ENCODE measurements around the gene PIANP. TPM values are rescaled to one million over a fixed set of nuclear protein-coding genes. Genes with fewer than 3 reads are reported as not detected.
"Not testable (repeated sequence)": the region's sequence is repeated elsewhere in the genome, so short reads cannot be mapped to it uniquely, and the experiment has no call there.

The PIANP gene, protein sequence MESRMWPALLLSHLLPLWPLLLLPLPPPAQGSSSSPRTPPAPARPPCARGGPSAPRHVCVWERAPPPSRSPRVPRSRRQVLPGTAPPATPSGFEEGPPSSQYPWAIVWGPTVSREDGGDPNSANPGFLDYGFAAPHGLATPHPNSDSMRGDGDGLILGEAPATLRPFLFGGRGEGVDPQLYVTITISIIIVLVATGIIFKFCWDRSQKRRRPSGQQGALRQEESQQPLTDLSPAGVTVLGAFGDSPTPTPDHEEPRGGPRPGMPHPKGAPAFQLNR
- 2.4 and 3.7 TPM in 2 replicates for polyA plus RNA-seq (2014; cell fraction: cytosol; rRNA removed)
- polyA plus RNA-seq (2014; cell fraction: nucleus; rRNA removed): 3.6 and 12.3 TPM in 2 replicates

DNA sequence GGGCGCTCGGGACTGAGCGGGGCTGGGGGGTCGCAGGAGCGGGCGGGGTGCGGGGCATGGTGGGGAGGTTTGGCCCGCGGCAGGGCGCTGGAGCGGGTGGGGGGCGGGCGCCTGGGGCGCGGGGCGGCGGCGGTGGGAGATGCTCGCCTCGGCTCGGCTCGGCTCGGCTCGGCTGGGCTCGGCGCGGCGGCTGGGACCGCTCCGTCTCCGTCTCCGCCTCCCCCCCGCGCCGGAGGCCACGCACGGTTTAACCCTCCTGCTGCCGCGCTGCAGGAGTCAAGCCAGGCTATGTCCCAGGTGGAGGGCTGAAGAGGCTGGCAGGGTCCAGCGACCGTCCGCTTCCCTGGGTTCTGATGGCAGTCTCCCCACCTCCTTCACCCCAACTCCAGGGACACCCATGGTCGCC, at the start of gene PIANP:
PIANP (minus strand) TSS at position 170 of the 406 bp plus-strand sequence. CDS start 2,754 bp downstream, outside the sequence.
- peak; percentile 70 for DNase-seq (ENCODE audit: low spot score)

DNA sequence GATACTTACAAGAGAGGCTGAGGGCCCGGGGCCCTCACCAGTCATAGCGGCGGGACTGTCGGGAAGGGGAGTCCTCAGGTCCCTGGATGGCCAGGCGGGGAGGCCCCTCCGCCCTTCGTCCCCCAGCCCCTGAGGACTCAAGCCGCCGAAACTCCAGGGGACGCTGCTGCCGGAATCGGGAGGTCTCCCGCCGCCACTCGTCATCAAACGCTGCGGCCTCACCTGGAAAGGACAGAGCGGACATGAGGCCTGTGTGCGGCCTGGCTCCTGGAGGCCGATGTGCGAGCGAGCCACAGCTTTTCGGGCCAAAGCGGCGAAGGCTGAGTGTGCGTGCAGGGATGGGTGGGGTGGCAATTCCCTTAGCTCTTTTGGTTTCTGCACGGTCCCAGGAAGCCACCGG, 48.1 kb upstream of the PIANP start:
- no peak for DNase-seq (ENCODE audit: low spot score)

DNA sequence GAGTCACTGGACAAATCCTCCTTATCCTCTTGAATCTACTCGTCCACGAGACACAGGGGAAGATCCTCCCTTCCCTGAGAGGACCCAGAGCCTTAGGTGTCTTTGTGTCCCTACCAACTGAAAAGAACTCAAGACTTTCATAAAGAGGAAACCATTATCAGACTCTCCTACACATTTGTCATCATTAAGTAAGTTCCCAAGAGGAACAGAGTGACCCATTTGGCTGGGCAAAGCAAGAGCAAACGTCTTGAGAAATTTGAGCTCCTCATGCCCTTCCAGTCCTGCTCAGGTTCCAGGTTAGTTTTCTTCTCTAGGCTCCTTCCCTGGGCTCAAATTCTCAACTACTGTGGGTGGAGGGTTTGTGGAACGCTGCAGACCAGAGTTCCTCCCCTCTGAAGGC, 46.6 kb upstream of the PIANP start:
- no peak for DNase-seq (ENCODE audit: low spot score)

DNA sequence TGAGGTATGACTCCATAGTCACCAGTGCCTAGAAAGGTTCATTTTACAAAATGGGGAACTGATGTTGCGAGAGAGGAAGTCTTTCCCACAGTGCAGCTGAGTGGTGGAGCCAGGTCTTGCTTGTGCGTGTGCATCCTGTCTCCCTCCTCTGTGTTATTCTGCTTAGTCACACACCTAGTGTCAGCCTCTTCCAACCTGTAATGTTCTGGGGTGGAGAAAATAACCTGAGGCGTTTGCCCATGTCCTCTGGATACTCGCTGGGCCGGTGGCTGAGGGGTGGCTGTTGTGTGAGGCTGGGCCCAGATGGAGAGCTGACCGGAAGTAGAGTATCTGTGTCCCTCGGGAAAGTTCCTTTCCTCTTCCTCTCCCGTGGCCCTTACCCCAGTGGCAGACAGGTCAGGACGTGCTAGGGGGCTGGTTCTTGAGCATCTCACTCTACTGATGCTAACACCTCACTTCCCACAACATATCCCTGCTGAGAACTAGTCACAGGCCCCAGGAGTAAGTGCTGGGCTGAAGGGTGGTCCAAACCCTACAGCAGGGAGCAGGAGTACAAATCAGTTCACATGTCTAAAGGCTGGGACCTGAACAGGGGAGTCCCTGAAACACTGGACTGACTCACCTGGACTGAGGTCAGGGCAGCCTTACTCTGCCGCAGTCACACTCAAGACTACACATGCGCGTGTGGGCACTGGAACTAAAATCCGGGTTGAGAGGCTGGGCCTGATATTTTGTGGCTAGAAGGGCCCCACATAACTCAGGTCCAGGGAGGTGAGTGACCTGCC, 45.3 kb upstream of the PIANP start:
- DNase-seq (ENCODE audit: low spot score): no peak

DNA sequence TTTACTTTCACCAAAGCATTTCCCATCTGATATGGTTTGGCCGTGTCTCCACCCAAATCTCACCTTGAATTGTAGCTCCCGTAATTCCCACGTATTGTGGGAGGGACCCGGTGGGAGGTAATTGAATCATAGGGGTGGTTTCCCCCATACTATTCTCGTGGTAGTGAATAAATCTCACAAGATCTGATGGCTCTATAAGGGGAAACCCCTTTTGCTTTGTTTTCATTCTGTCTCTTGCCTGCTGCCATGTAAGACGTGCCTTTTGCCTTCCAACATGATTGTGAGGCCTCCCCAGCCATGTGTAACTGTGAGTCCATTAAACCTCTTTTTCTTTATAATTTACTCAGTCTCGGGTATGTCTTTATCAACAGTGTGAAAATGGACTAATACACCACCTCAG, 42.7 kb upstream of the PIANP start:
- DNase-seq (ENCODE audit: low spot score): not testable (repeated sequence)

DNA sequence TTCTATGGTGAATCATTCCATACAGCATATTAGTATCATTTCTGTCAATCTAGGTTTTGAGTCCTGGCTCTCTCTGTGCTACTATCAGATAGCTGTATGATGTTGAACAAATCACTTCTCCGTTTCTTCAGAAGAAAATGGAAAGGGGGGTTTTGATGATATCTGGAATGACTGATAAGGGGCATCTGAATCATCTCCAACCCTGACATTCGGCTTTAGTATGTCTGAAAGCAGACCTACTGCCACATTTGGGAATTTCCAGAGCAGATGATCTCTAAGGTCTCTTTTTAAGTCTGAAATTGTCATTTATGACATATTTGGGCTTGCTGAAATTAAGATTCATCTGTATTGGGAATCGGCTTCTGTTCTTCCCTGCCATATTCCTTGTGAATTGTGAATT, 42.2 kb upstream of the PIANP start:
- no peak for DNase-seq (ENCODE audit: low spot score)

DNA sequence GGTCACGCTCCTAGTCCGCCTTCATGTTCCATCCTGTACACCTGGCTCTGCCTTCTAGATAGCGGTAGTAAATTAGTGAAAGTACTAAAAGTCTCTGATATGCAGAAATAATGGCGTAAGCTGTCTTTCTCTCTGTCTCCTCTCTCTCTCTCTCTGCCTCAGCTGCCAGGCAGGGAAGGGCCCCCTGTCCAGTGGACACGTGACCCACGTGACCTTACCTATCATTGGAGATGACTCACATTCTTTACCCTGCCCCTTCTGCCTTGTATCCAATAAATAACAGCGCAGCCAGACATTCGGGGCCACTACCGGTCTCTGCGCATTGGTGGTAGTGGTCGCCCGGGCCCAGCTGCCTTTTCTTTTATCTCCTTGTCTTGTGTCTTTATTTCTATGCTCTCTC, 41.5 kb upstream of the PIANP start:
- DNase-seq (ENCODE audit: low spot score): not testable (repeated sequence)

DNA sequence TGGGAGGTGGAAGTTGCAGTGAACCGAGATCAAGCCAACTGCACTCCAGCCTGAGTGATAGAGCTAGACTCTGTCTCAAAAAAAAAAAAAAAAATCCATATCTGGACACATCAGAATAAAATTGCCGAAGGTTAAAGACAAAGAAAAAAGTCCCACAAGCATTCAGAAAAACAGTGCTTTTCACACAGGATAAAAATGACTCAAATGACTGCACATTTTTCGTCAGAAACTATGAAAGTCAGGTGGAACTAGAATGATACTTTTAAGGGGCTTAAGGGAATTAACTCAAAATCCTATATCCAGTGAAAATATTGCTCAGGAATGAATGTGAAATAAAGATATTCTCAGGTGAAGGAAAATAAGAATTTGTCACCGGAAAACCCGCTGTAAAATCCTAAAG, 36.1 kb upstream of the PIANP start:
- DNase-seq (ENCODE audit: low spot score): no peak

DNA sequence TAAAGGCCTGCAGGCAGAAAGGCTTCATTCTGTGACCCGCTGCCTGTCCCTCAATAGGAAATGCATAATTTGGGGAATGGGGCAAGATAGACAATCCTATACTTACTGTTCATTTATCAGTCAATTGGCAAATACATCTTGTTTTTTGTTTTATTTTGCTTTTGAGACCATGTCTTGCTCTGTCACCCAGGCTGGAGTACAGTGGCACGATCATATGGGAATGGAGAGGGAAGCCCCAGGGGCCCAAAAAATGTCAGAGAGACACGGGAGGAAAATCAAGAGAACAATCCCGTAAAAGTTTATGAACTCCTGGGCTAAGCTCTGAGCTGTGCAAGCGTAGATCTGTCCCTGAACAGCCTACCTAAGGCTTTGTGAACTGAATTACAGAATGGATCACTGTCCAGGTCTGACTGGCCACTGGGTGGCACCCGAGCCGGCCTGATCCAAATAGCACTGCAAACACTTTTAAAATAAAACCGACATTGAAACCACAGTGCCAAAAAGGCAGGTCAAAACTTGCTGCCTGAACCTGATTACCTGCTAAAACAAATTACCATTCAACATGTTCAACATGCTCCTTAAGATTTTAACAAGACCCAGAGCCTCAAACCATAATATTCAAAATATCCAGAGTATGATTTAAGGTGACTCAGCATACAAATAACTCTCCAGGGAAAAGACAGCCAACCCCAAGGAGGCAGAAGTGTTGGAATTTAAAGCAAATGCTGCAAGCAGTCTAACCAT, 35.0 kb upstream of the PIANP start:
- peak; percentile 68 for DNase-seq (ENCODE audit: low spot score)

DNA sequence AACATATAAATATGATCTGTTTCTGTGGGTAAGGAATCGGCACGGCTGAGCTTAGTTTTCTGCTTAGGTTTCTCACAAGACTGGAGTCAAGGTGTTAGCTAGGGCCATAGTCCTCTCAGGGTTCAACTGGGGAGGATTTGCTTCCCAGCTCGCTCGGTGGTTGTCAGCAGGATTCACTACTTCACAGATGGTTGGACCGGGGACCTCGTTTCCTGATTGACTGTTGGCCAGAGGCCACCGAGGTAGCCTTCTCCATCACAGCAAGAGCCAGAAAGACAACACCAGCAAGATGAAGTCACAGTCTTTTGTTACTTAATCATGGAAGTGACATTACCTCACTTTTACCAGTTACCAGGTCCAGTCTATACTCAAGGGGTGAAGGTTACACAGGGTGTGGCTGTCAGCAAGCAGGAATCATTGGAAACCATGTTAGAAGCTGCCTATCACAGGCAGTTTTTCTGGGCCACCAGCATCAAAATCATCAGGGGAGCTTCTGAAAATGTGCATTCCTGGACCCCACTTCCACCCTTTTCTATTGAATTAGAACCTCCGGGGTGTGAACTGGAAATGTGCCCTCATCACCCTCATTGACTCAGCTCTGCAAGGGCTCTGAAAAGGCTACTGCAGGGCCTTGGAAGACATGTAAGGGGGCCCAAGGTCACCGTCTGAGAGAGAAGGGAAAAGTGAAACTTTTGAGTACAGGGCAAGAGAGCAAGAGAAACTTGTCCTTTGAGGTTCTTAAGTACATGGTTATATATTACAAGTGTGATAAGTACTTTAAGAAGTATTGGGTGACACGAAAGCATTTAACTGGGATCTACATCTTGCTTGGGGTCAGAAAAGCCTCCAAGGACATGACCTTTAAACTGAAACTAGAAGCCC, 34.1 kb upstream of the PIANP start:
- DNase-seq (ENCODE audit: low spot score): no peak

DNA sequence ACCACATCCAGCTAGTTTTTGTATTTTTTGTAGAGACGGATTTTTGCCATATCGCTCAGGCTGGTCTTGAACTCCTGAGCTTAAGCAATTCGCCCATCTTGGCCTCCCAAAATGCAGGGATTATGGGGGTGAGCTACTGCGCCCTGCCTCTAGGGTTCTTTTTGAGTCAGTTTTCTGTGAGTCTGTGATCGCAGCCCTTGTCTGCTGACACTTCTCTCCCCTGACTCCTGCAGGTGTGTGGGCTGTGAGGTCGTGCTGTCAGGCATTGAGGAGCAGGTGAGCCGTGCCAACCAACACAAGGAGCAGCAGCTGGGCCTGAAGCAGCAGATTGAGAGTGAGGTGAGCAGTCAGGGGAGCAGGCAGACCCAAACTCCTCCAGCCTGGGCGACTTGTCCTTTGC, 29.6 kb upstream of the PIANP start:
- no peak for DNase-seq (ENCODE audit: low spot score)

DNA sequence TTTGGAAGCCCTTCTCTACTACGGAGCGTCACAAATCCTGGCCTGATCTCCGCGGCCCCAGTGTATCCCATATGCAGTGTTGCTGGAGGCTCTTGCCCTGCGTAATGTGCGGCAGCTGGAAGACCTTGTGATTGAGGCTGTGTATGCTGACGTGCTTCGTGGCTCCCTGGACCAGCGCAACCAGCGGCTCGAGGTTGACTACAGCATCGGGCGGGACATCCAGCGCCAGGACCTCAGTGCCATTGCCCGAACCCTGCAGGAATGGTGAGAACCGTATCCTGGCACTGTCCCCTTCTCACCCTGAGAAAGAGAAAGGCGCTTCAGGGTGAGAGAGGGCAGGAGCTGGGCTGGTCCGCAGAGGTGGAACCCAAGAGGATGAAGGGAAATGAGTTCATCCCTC, 28.6 kb upstream of the PIANP start:
- no peak for DNase-seq (ENCODE audit: low spot score)

DNA sequence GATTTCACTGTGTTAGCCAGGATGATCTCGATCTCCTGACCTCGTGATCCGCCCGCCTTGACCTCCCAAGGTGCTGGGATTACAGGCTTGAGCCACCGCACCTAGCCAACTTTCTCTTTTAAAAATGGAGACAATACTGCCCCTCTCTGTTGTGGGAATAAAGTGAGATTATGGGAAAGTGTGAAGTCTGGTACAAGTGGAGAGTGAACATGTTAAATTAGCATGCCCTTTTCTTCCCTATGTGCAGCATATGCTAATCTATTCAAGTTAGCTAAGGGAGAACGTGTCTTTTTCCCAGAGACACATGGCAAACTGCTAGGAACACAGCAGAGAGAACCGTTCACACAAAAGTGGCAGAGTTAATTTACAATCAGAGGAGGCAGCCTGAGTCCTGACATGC, 24.7 kb upstream of the PIANP start:
- DNase-seq (ENCODE audit: low spot score): no peak

DNA sequence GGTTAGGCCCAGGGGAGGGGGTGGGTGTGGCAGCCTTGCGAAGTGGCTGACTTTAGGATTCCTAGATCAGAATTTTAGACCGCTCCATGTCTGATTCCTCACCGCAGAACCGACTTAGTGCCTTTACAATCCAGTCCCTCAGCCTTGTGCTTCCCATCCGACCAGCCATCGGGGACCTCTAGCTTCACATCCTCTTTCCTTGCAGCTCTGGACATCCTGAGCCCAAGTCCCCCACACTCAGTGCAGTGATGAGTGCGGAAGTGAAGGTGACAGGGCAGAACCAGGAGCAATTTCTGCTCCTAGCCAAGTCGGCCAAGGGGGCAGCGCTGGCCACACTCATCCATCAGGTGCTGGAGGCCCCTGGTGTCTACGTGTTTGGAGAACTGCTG, 23.8 kb upstream of the PIANP start:
- peak; percentile 65 for DNase-seq (ENCODE audit: low spot score)

DNA sequence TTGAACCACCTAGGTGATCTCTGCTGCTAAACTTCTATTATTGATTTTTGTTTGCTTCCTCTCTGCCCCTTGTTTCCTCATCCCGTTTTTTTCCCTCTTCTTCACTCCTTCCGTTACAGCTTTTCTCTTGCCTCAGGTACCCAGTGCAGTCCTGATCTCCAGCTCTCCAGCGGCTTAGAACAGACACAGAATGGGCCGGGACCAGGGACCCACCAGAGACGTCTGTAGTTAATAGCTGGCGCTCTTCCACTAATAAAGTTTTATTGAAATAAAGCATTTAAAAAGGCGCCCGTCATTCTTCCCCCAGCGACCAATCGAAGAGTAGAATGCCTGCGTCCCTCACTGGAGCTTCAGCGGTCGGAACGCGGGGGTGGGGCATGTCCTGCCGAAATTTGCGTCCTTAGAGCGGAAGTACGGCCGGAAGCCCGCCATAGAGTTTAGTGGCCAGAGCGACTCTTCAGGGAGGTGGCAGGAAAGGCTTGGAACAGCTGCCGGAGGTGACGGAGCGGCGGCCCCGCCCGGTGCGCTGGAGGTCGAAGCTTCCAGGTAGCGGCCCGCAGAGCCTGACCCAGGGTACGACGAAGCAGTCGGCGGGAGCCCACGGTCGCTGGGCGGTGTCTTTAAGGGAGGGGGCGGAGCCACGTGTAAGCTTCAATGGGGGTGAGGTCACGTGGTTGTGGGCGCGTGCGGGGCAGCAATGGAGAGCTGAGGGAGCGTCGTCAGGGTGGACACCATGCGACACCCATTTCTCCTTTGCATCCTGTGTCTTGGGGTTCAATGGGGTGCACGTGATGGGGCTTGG, 23.2 kb upstream of the PIANP start, which contains the start of gene COPS7A:
COPS7A (plus strand) TSS at position 440 of the 802 bp plus-strand sequence. CDS start 611 bp downstream, outside the sequence.
- peak; percentile 100 for DNase-seq (ENCODE audit: low spot score)

DNA sequence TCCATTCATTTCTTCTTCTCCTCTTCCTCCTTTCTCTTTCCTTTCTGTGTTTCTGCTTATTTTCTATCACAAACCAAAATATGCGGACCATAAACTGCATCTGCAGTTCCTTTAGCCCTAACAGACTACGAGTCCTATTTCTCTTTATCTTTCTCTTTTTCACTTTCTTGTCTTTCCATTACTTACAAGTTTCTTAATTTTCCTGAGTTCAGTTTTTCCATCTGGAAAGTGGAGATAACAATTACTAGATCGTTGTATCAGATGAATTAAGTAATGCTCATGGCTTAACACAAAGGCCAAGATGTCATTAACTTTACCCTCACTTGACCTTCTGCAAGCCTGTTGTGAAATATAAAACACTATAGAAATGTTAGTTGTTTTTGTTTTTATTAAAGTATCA, 22.2 kb upstream of the PIANP start:
- DNase-seq (ENCODE audit: low spot score): no peak

DNA sequence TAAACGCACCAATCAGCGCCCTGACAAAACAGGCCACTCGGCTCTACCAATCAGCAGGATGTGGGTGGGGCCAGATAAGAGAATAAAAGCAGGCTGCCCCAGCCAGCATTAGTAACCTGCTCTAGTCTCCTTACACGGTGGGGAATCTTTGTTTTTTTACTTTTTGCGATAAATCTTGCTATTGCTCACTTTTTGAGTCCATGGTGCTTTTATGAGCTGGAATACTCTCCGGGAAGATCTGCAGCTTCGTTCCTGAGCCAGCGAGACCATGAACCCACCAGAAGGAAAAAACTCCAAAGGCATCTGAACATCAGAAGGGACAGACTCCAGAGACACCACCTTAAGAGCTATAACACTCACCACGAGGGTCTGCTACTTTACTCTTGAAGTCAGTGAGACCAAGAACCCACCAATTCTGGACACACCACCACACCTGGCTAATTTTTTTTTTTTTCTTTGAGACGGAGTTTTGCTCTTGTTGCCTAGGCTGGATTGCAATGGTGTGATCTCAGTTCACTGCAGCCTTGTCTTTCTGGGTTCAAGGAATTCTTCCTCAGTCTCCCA, 16.3 kb upstream of the PIANP start:
- DNase-seq (ENCODE audit: low spot score): no peak

DNA sequence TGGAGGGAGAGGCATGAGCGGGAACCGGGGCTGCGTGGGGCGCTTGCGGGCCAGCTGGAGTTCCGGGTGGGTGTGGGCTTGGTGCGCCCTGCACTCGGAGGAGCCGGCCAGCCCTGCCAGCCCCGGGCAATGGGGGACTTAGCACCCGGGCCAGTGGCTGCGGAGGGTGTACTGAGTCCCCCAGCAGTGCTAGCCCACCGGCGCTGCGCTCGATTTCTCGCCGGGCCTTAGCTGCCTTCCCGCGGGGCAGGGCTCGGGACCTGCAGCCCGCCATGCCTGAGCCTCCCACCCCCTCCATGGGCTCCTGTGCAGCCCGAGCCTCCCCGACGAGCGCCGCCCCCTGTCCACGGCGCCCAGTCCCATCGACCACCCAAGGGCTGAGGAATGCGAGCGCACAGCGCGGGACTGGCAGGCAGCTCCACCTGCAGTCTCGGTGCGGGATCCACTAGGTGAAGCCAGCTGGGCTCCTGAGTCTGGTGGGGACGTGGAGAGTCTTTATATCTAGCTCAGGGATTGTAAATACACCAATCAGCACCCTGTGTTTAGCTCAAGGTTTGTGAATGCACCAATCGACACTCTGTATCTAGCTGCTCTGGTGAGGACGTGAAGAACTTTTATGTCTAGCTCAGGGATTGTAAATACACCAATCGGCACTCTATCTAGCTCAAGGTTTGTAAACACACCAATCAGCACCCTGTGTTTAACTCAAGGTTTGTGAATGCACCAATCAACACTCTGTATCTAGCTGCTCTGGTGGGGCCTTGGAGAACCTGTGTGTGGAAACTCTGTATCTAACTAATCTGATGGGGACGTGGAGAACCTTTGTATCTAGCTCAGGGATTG, 15.6 kb upstream of the PIANP start:
- DNase-seq (ENCODE audit: low spot score): not testable (repeated sequence)

DNA sequence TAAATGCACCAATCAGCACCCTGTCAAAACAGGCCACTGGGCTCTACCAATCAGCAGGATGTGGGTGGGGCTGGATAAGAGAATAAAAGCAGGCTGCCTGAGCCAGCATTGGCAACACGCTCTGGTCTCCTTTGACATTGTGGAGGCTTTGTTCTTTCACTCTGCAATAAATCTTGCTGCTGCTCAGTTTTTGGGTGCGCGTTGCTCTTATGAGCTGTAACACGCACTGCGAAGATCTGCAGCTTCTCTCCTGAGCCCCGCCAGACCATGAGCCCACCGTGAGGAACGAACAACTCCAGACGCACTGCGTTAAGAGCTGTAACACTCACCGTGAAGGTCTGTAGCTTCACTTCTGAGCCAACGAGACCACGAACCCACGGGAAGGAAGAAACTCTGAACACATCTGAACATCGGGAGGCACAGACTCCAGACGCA, 8.4 kb upstream of the PIANP start:
- DNase-seq (ENCODE audit: low spot score): no peak

Measured in SK-N-DZ (cell line).